ENCODE data around the gene VRK3. TPM values are rescaled to one million over a fixed set of nuclear protein-coding genes. Genes with fewer than 3 reads are reported as not detected.
"Not testable (repeated sequence)": the region's sequence is repeated elsewhere in the genome, so short reads cannot be mapped to it uniquely, and the experiment has no call there.

The VRK3 gene
- polyA plus RNA-seq (2013, experiment 1 of 4) = 43.9 TPM
- polyA plus RNA-seq (2013, experiment 2 of 4) = 48.6 TPM
- 38.3 TPM for polyA plus RNA-seq (2013, experiment 3 of 4)
- 38.9 TPM for polyA plus RNA-seq (2013, experiment 4 of 4)

- H3K27ac ChIP-seq (ENCODE audit: insufficient read depth, low read depth, low read length, poor library complexity, severe bottlenecking) = peak within 1 kb of the TSS; percentile 56
- H3K9me3 ChIP-seq (ENCODE audit: control insufficient read depth, low read length) = no peaks in the 10 kb centered on the region
- H3K27me3 ChIP-seq (ENCODE audit: control insufficient read depth, insufficient read depth, low read length, poor library complexity, severe bottlenecking) = no peaks in the 10 kb centered on the region
- 0% methylated on average over 59 of the region's 59 CpGs for WGBS, 2 experiments
- peak within 1 kb of the TSS; percentile 98 for H3K4me3 ChIP-seq (ENCODE audit: insufficient read depth, low read depth, low read length)
- no peaks in the 10 kb centered on the region for H3K36me3 ChIP-seq (ENCODE audit: control insufficient read depth, insufficient read depth, low read length)
- peaks cover 5% of the 10 kb centered on the region for H3K4me1 ChIP-seq (ENCODE audit: control insufficient read depth, insufficient read depth, low read length)
Measured at GRCh38 chr19:50025022-50025793, at the start of gene VRK3. VRK3 (minus strand) TSS chr19:50025372; CDS start chr19:50016162, 9,210 bp downstream.

- H3K9me3 ChIP-seq (ENCODE audit: control insufficient read depth, low read length) = peaks cover 14% of the 10 kb centered on the region
- not testable (repeated sequence) for H3K4me3 ChIP-seq (ENCODE audit: insufficient read depth, low read depth, low read length); H3K4me1 ChIP-seq (ENCODE audit: control insufficient read depth, insufficient read depth, low read length); H3K27me3 ChIP-seq (ENCODE audit: control insufficient read depth, insufficient read depth, low read length, poor library complexity, severe bottlenecking); H3K27ac ChIP-seq (ENCODE audit: insufficient read depth, low read depth, low read length, poor library complexity, severe bottlenecking); H3K36me3 ChIP-seq (ENCODE audit: control insufficient read depth, insufficient read depth, low read length)
- 62 to 68% methylated on average over 4 to 5 of the region's 5 CpGs for WGBS, 2 experiments
Measured at GRCh38 chr19:50068382-50068781, 43.2 kb upstream of the VRK3 start.

- H3K27me3 ChIP-seq (ENCODE audit: control insufficient read depth, insufficient read depth, low read length, poor library complexity, severe bottlenecking) = no peaks in the 10 kb centered on the region
- H3K4me1 ChIP-seq (ENCODE audit: control insufficient read depth, insufficient read depth, low read length) = no peaks in the 10 kb centered on the region
- 77 to 79% methylated on average over 6 of the region's 6 CpGs for WGBS, 2 experiments
- H3K27ac ChIP-seq (ENCODE audit: insufficient read depth, low read depth, low read length, poor library complexity, severe bottlenecking) = no peak overlapping the region
- H3K36me3 ChIP-seq (ENCODE audit: control insufficient read depth, insufficient read depth, low read length) = no peaks in the 10 kb centered on the region
- no peak overlapping the region for H3K4me3 ChIP-seq (ENCODE audit: insufficient read depth, low read depth, low read length)
- peaks cover 13% of the 10 kb centered on the region for H3K9me3 ChIP-seq (ENCODE audit: control insufficient read depth, low read length)
Measured at GRCh38 chr19:50067575-50067974, 42.4 kb upstream of the VRK3 start.

GRCh38 chr19:50065938-50066337 lies 40.8 kb upstream of the VRK3 start:
- Histone ChIP-seq H3K4me1 (ENCODE audit: control insufficient read depth, insufficient read depth, low read length) (no peaks in the 10 kb centered on the region), H3K4me3 (ENCODE audit: insufficient read depth, low read depth, low read length) (no peak overlapping the region), H3K36me3 (ENCODE audit: control insufficient read depth, insufficient read depth, low read length) (no peaks in the 10 kb centered on the region), H3K27ac (ENCODE audit: insufficient read depth, low read depth, low read length, poor library complexity, severe bottlenecking) (no peak overlapping the region), H3K27me3 (ENCODE audit: control insufficient read depth, insufficient read depth, low read length, poor library complexity, severe bottlenecking) (no peaks in the 10 kb centered on the region), H3K9me3 (ENCODE audit: control insufficient read depth, low read length) (peaks cover 8% of the 10 kb centered on the region)
- 88% methylated on average over 10 of the region's 10 CpGs for WGBS, 2 experiments

GRCh38 chr19:50061650-50062049 lies 36.5 kb upstream of the VRK3 start:
- no peaks in the 10 kb centered on the region for H3K4me1 ChIP-seq (ENCODE audit: control insufficient read depth, insufficient read depth, low read length)
- peaks cover 12% of the 10 kb centered on the region for H3K9me3 ChIP-seq (ENCODE audit: control insufficient read depth, low read length)
- no peaks in the 10 kb centered on the region for H3K36me3 ChIP-seq (ENCODE audit: control insufficient read depth, insufficient read depth, low read length)
- WGBS, 2 experiments = 74 to 80% methylated on average over 5 of the region's 5 CpGs
- no peaks in the 10 kb centered on the region for H3K27me3 ChIP-seq (ENCODE audit: control insufficient read depth, insufficient read depth, low read length, poor library complexity, severe bottlenecking)
- H3K4me3 ChIP-seq (ENCODE audit: insufficient read depth, low read depth, low read length) = no peak overlapping the region
- no peak overlapping the region for H3K27ac ChIP-seq (ENCODE audit: insufficient read depth, low read depth, low read length, poor library complexity, severe bottlenecking)

GRCh38 chr19:50060107-50060506 lies 34.9 kb upstream of the VRK3 start:
- Histone ChIP-seq H3K27me3 (ENCODE audit: control insufficient read depth, insufficient read depth, low read length, poor library complexity, severe bottlenecking) (no peaks in the 10 kb centered on the region), H3K4me3 (ENCODE audit: insufficient read depth, low read depth, low read length) (no peak overlapping the region), H3K27ac (ENCODE audit: insufficient read depth, low read depth, low read length, poor library complexity, severe bottlenecking) (no peak overlapping the region), H3K4me1 (ENCODE audit: control insufficient read depth, insufficient read depth, low read length) (no peaks in the 10 kb centered on the region), H3K36me3 (ENCODE audit: control insufficient read depth, insufficient read depth, low read length) (no peaks in the 10 kb centered on the region), H3K9me3 (ENCODE audit: control insufficient read depth, low read length) (peaks cover 11% of the 10 kb centered on the region)
- 82% methylated on average over 15 of the region's 15 CpGs for WGBS, 2 experiments

- WGBS, 2 experiments = 76 to 82% methylated on average over 1 to 6 of the region's 6 CpGs
- H3K27ac ChIP-seq (ENCODE audit: insufficient read depth, low read depth, low read length, poor library complexity, severe bottlenecking) = no peak overlapping the region
- H3K9me3 ChIP-seq (ENCODE audit: control insufficient read depth, low read length) = peaks cover 8% of the 10 kb centered on the region
- H3K36me3 ChIP-seq (ENCODE audit: control insufficient read depth, insufficient read depth, low read length) = no peaks in the 10 kb centered on the region
- H3K4me3 ChIP-seq (ENCODE audit: insufficient read depth, low read depth, low read length) = no peak overlapping the region
- H3K27me3 ChIP-seq (ENCODE audit: control insufficient read depth, insufficient read depth, low read length, poor library complexity, severe bottlenecking) = no peaks in the 10 kb centered on the region
- H3K4me1 ChIP-seq (ENCODE audit: control insufficient read depth, insufficient read depth, low read length) = no peaks in the 10 kb centered on the region
Measured at GRCh38 chr19:50059045-50059444, 33.9 kb upstream of the VRK3 start.

- Histone ChIP-seq H3K4me3 (ENCODE audit: insufficient read depth, low read depth, low read length) (no peak overlapping the region), H3K9me3 (ENCODE audit: control insufficient read depth, low read length) (peaks cover 8% of the 10 kb centered on the region), H3K36me3 (ENCODE audit: control insufficient read depth, insufficient read depth, low read length) (no peaks in the 10 kb centered on the region), H3K27me3 (ENCODE audit: control insufficient read depth, insufficient read depth, low read length, poor library complexity, severe bottlenecking) (no peaks in the 10 kb centered on the region), H3K27ac (ENCODE audit: insufficient read depth, low read depth, low read length, poor library complexity, severe bottlenecking) (no peak overlapping the region), H3K4me1 (ENCODE audit: control insufficient read depth, insufficient read depth, low read length) (no peaks in the 10 kb centered on the region)
- 63 to 76% methylated on average over 2 of the region's 2 CpGs for WGBS, 2 experiments
Measured at GRCh38 chr19:50058425-50058824, 33.3 kb upstream of the VRK3 start.

- no peaks in the 10 kb centered on the region for H3K4me1 ChIP-seq (ENCODE audit: control insufficient read depth, insufficient read depth, low read length)
- no peaks in the 10 kb centered on the region for H3K27me3 ChIP-seq (ENCODE audit: control insufficient read depth, insufficient read depth, low read length, poor library complexity, severe bottlenecking)
- peaks cover 2% of the 10 kb centered on the region for H3K9me3 ChIP-seq (ENCODE audit: control insufficient read depth, low read length)
- H3K27ac ChIP-seq (ENCODE audit: insufficient read depth, low read depth, low read length, poor library complexity, severe bottlenecking) = no peak overlapping the region
- no peaks in the 10 kb centered on the region for H3K36me3 ChIP-seq (ENCODE audit: control insufficient read depth, insufficient read depth, low read length)
- WGBS, 2 experiments = 84 to 86% methylated on average over 4 of the region's 4 CpGs
- no peak overlapping the region for H3K4me3 ChIP-seq (ENCODE audit: insufficient read depth, low read depth, low read length)
Measured at GRCh38 chr19:50053119-50053518, 27.9 kb upstream of the VRK3 start.

GRCh38 chr19:50051964-50052363 lies 26.8 kb upstream of the VRK3 start:
- H3K27ac ChIP-seq (ENCODE audit: insufficient read depth, low read depth, low read length, poor library complexity, severe bottlenecking) = no peak overlapping the region
- peaks cover 11% of the 10 kb centered on the region for H3K36me3 ChIP-seq (ENCODE audit: control insufficient read depth, insufficient read depth, low read length)
- H3K4me1 ChIP-seq (ENCODE audit: control insufficient read depth, insufficient read depth, low read length) = no peaks in the 10 kb centered on the region
- WGBS, 2 experiments = 86 to 87% methylated on average over 6 to 7 of the region's 8 CpGs
- H3K9me3 ChIP-seq (ENCODE audit: control insufficient read depth, low read length) = peaks cover 4% of the 10 kb centered on the region
- no peaks in the 10 kb centered on the region for H3K27me3 ChIP-seq (ENCODE audit: control insufficient read depth, insufficient read depth, low read length, poor library complexity, severe bottlenecking)
- H3K4me3 ChIP-seq (ENCODE audit: insufficient read depth, low read depth, low read length) = no peak overlapping the region
